GM18873 (cell line): ENCODE data around the gene STK32C.

Source experiments
- ATAC-seq: cut with Tn5 transposase; IDR thresholded peaks from one replicate; pipeline ENCODE4 v1.9.1; 2021; ENCODE audit warnings: mild to moderate bottlenecking, moderate library complexity, moderate number of reproducible peaks; ENCODE audit not compliant: unreplicated experiment, low FRiP score

Gene STK32C

DNA sequence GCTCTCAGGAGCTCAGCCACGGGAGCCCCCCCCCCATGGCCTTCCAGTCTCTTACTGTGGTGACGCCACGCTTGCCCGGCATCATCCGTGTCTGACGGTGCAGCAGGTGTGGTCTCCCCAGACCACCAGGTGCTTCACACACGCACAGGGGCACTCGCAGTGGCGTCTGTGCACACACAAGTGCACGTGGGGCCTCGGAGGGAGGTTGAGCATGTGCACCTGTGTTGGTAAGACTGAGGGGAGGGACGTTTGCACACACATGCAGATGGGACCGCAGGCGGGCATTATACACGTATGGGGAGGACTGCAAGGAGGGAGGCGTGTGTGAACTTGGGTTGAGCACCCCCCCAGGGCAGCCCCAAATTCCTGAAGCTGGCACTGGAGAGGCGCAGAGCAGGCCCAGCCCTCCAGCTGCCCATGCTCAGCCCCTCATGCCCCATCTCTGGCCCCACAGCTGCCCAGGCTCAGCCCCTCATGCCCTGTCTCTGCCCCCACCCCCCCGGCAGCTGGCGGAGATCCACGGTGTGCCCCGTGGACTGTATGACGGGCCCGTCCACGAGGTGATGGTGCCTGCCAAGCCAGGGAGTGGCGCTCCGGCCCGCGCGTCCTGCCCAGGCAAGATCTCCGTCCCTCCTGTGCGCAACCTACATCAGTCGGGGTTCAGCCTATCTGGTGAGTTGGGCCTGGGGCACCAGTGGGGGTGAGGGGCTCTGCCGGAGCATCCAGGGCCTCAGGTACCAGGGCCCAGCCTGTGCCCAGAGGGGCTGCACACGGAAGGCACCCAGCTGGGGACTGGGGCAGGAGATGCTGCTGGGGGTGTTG is 104.3 kb downstream of the STK32C start:
- no peak for ATAC-seq

DNA sequence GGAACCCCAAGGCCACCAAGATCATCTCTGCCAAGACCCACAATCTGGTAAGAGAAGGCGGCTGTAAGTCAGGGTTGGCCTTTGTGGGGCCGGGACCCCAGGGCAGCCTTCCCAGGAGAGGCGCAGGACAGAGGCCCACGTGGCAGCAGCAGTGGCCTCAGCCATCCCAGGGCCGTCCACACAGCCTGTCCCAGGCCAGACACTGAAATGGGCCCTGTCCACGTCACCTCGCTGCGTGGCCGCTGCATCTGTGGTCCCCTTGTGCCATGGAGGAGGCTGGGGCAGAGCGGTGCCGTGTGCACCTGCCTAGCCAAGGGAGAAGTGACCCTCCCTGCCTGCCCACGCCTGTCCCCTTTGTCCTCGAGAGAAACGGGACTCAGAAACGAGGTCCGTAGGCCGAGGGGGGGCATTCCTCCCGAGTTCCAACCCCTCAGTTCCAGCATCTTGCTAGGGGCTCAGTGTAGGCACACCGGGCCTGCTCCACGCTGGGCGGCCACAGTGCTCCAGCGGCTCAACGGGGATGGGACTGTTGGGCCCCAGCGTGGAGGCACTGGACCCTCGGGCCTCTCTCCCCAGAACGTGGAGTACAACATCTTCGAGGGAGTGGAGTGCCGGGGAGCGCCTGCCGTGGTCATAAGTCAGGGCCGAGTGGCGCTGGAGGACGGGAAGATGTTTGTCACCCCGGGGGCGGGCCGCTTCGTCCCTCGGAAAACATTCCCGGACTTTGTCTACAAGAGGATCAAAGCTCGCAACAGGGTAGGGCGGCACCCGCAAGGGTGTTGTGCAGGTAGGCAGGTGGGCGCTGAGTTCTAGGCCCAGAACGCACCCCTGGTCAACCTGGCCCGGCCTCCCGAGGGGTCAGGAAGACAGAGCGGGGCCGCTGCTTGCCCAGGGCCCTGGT is 105.4 kb downstream of the STK32C start:
- ATAC-seq = no peak

DNA sequence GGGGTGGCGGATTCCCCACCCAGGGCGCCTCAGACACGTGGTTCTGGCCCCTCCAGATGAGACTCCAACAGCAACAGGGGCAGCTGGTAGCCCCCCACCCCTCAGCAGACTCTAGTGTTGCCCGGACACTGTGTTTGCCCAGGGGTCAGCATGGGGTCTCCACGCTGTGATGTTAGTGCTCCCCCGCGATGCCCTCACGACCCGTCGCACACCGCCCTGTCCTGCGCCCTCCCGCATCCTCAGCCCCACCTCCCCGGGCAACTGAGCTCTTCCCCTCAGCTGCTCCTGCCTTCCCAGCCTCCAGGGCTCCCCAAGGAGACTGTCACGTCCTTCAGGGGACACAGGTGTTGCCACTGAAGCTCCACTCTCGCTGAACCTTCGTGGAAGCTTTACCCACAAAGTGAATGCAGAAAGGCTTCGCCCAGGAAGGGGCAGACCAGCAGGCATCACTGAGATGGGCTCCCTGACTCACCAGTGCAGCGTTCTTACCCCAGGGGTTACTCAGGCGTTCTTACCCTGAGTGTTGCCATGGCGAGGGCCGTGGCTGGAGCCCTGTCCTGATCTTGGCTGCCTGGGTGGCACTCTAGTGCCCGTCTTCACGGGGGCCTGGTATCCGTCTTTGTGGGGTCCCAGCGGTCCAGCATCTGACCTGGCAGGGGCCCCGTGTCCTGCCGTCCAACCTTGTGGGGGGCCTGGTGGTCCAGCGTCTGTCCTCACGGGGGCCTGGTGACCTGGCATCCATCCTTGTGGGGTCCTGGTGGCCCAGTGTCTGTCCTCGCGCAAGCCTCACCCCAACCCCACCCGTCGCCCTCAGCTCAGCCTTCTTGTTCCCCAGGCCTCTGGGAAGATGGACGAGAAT is 106.4 kb downstream of the STK32C start:
- no peak for ATAC-seq

GRCh38 chr10:132200344-132201110 is 107.2 kb downstream of the STK32C start:
- no peak for ATAC-seq

- no peak for ATAC-seq
Observed at GRCh38 chr10:132199854-132200311, 107.9 kb downstream of the STK32C start.

DNA sequence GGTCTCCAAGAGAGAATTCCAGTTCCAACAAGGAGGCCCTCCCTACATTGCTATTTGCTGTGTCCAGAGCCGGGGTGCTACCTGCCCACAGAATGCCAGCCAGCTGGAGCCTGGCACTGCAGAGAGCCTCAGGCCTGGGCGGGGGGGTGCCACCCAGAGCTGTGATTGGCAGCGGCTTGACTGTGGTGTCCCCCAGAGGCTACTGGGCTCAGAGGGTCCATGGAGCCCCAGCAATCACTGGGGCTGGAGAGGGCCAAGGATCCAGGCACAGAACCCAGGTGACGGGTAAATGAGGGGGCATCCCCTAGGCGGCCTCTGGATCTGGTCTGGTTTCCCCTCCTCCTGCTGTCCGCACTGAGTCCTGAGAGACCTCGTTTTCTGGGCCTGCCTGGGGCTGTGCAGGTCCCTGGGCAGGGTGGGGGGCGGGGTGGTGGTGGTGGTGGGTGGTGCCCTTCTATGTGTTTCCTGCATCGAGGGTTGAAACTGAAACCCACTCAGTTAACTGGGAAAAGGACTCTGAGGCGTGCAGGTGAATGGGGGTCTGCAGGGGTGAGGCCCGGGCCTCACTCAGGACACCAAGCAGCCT is 108.4 kb downstream of the STK32C start:
- ATAC-seq = no peak

GRCh38 chr10:132198381-132199181 is 109.2 kb downstream of the STK32C start:
- no peak for ATAC-seq

GRCh38 chr10:132198068-132198370 is 109.7 kb downstream of the STK32C start:
- no peak for ATAC-seq

DNA sequence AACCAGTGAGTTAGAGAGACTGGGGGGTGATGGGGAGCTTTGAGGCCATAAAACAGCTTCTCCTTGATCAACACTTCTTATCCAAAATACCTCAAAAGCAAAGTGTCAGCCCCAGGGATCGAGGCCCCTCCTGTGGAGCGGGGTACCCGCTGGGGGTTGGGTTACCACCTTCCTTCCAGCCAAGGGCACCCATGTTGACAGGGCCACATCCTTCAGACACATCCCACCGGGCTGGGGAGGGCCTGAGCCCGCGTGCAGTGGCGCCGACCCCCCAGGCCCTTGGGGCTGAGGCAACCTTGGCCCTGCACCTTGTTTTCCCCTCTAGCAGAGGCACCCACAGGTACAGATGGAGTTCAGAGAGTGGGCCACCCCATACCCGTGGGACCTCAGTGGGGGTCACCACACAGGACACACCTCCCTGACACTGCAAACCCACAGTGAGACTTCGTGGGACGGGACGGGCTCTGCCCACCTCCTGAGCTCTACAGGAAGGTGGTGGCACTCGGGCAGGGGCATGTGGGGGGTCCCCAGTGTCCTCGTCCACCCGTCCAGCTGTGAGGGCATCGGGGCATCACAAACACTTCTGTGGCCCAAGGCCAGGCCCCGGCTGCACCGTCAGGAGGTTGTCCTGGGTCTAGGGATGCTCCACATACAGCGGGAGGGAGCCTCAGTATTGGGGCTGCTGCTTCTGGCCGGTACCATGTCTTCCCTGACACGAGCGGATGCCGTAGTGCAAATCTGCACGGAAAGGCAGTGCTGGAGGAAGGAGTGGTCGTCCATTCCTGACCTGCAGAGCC is 110.3 kb downstream of the STK32C start:
- no peak for ATAC-seq

DNA sequence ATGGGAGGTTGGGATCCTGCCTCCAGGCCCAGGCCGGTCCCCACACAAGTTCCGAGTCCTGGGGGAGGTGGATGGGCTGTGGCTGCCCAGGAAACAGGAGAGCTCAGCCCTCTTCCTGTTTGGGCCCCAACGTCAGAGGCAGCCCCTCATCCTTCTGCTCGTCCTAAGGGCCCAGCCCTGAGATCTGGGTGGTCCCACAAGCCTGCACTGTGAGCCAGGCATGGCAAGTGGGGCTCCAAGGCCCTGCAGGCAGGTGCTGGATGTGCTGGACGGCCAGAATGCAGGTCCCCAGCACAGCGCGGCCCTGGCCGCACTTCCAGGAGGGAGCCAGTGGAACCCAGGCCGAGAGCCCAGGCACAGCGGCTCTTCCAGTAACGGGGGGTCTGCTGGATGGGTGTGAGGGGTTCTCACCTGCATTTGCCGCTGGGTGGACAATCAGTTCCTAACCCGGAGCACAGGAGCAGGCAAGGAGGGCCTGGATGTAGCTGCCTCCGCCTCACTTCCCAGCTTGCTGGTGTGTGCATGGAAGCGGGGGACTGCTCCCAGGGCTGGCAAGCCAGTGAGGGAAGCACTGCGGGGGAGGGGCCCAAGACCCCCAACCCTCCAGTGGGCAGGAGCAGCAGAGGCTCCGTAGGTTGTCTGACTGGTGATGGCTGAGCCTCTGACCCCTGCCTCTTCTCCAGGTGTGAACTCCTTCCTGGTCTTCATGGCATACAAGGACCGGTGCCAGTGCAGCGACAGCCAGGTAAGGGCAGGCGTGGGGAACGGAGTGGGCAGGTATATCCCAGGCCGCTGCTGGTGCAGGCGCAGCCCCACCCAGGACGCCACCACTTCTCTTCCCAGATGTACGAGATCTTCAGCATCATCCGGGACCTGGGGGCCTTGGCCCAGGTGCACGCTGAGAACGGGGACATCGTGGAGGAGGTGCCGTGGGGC is 111.3 kb downstream of the STK32C start:
- ATAC-seq = no peak

DNA sequence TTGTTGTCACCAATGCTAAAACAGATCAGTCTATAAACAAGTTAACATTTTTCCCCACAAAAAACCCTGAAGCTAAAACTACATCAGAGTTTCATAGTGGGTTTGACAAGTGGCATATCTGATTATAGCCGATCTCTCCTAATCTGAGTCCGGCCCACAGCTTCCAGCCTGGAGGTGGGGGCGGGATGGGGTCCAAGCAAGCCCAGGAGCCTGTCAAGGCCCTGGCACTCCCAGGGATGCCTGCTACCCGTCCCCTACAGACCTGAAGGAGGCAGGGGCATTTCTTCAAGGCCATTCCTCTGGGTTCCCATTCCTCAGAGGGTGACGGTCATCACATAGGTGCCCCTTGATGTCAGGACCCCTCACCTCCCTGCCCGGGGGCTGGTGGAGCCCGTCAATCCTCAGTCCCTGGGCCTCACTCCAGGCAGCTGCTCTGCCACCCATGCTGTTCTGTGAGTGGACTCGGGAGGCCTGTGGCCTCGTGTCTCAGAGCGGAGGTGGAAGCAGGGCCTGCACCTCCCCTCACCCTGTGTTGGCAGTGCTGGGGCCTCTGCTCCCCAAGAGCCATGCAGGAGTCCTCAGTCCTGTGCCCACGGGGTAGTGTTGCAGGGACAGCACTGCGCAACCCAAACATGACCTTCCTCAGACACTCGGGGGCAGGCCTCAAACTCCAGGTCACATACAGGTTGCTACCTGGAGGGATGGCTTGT is 112.2 kb downstream of the STK32C start:
- no peak for ATAC-seq

DNA sequence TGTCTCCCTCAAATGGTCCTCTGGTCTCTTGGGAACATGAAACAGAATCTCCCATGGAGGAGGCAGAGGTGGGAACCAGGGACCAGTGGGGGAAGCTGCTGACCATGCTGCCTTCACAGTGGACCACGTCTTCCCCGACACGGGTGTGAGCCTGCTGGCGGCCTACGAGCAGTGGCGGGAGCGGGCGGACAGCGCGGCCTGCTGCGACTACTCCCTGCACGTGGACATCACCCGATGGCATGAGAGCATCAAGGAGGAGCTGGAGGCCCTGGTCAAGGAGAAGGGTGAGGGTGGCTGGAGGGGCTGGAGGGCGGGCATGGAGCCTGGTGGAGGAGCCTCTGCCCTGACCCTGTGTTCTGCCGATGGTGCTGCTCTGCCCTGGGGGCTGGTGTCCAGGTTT is 113.0 kb downstream of the STK32C start:
- no peak for ATAC-seq

DNA sequence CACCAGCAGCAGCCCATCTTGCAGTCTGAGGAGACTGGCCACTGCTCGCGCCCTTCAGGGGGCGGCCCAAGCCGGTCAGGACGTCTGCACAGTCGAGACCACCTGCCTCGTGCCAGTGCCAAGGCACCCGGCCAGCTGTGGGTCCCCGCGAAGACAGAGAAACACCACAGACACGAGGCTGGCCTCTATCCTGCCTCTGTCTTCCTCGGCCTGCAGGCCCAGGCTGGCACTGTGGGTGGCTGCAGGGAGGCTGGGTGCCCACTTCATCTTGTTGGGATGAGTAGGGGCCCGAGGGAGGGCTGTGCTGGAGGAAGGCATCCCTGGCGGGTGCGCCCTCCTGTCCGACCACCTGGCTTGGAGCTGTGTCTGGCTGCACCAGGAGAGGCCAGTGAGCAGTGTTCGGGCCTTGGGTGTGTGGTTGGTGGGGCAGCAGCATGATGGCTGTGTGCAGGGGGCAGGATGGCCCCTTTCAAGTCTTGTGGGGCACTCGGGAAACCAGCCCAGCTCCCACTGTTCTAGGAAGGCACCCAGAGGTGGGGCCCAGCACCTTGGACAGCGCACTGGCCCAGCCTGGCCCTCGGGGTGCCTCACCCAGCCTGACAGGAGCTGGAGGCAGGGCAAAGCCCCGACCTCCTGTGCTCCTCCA is 113.7 kb downstream of the STK32C start:
- no peak for ATAC-seq

DNA sequence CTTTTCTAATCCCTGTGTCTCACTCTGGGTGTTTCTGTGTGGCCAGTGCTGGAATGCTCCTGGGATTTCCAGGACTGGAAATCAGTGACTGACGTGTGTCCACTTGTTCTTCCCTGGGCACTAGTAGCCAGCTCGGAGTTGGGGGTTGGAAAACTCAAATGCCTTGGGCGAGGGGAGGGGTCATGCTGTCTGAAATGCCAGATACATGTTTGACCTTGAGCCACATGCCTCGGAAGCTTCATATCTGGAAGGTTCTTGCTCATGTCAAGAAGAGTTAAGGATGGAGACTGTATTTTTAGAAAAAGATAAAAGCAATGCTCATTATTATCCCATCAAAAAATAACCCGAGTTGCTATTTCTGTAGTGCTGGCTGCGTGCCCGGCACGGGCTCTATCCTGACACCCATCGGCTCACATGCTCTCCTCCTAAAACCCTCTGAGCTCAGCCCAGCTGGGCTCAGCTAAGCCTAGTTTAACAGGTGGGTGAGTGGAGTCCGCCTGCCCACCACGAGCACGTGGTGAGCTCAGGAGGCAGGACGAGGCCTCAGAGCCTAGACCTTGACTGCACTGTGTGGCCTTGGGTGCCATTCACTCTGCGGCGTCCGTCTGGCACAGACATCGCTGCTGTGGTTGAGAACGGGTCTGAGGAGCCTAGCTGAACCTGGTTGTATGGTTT is 114.6 kb downstream of the STK32C start:
- ATAC-seq = no peak
